NCI-H524 treated with DMSO at 0.1 percent for 48 hours (cell line): ENCODE data around the gene CCDC90B.
A peak's percentile ranks its signal among the peaks of the same experiment; 100 is the strongest.
"Not testable (repeated sequence)": the region's sequence is repeated elsewhere in the genome, so short reads cannot be mapped to it uniquely, and the experiment has no call there.

Source experiments
- DNase-seq: peaks from one replicate; lab custom pipeline; 2025; lab: John Stamatoyannopoulos, UW

Gene CCDC90B

GRCh38 chr11:83287631-83288030, 1.5 kb upstream of the CCDC90B start:
- no peak for DNase-seq

- DNase-seq, result no peak
Observed at GRCh38 chr11:83285151-83285770, 906 bp downstream of the CCDC90B start.

- peak; percentile 2 for DNase-seq
Observed at GRCh38 chr11:83284501-83285150, 1.5 kb downstream of the CCDC90B start.

- no peak for DNase-seq
Observed at GRCh38 chr11:83282084-83282716, 4.0 kb downstream of the CCDC90B start.

- no peak for DNase-seq
Observed at GRCh38 chr11:83280256-83280655, 5.9 kb downstream of the CCDC90B start.

- DNase-seq, result no peak
Observed at GRCh38 chr11:83278351-83278750, 7.8 kb downstream of the CCDC90B start.

- no peak for DNase-seq
Observed at GRCh38 chr11:83275888-83276641, 10.1 kb downstream of the CCDC90B start.

- no peak for DNase-seq
Observed at GRCh38 chr11:83272627-83273026, 13.5 kb downstream of the CCDC90B start.

- DNase-seq, result not testable (repeated sequence)
Observed at GRCh38 chr11:83271734-83272133, 14.4 kb downstream of the CCDC90B start.

GRCh38 chr11:83269080-83269479, 17.1 kb downstream of the CCDC90B start:
- DNase-seq, result not testable (repeated sequence)

GRCh38 chr11:83265331-83265730, 20.8 kb downstream of the CCDC90B start:
- no peak for DNase-seq

GRCh38 chr11:83259559-83259958, 26.6 kb downstream of the CCDC90B start:
- no peak for DNase-seq

GRCh38 chr11:83257761-83258168, 28.4 kb downstream of the CCDC90B start:
- no peak for DNase-seq

GRCh38 chr11:83256602-83257340, 29.4 kb downstream of the CCDC90B start:
- no peak for DNase-seq

GRCh38 chr11:83255366-83255765, 30.8 kb downstream of the CCDC90B start:
- no peak for DNase-seq

- no peak for DNase-seq
Observed at GRCh38 chr11:83252941-83253340, 33.2 kb downstream of the CCDC90B start.

GRCh38 chr11:83252266-83252665, 33.9 kb downstream of the CCDC90B start:
- DNase-seq, result no peak

- no peak for DNase-seq
Observed at GRCh38 chr11:83249972-83250593, 36.1 kb downstream of the CCDC90B start.

GRCh38 chr11:83249445-83249844, 36.7 kb downstream of the CCDC90B start:
- no peak for DNase-seq

- no peak for DNase-seq
Observed at GRCh38 chr11:83241291-83241946, 44.7 kb downstream of the CCDC90B start.

- no peak for DNase-seq
Observed at GRCh38 chr11:83238111-83238510, 48.1 kb downstream of the CCDC90B start.
